Activated gamma-delta T cell (primary cell): ENCODE measurements around the gene CPA2.
"Not testable (repeated sequence)": the region's sequence is repeated elsewhere in the genome, so short reads cannot be mapped to it uniquely, and the experiment has no call there.

Source experiments
- DNase-seq: peaks from one replicate; lab custom pipeline; 2025; lab: John Stamatoyannopoulos, UW
- total RNA-seq, 2 donors: gene quantifications; one replicate each; lab custom pipeline; 2026; lab: John Stamatoyannopoulos, UW

CPA2 gene
- total RNA-seq = 0 reads per million in 2 donors

- no peak for DNase-seq
These were observed at the start of gene CPA2 for GRCh38 chr7:130266258-130266960. Gene CPA2 (plus strand): TSS chr7:130266863. CDS start chr7:130266882, 19 bp downstream.

- no peak for DNase-seq
These were observed 47.6 kb upstream of the CPA2 start for GRCh38 chr7:130218806-130219620.

- no peak for DNase-seq
These were observed 46.8 kb upstream of the CPA2 start for GRCh38 chr7:130219871-130220270.

- no peak for DNase-seq
These were observed 44.9 kb upstream of the CPA2 start for GRCh38 chr7:130221746-130222145.

- DNase-seq = no peak
These were observed 43.0 kb upstream of the CPA2 start for GRCh38 chr7:130223646-130224045.

GRCh38 chr7:130224210-130224609 lies 42.5 kb upstream of the CPA2 start:
- DNase-seq = no peak

GRCh38 chr7:130224923-130225322 lies 41.7 kb upstream of the CPA2 start:
- DNase-seq = not testable (repeated sequence)

- no peak for DNase-seq
These were observed 40.3 kb upstream of the CPA2 start for GRCh38 chr7:130226333-130226732.

GRCh38 chr7:130227883-130228575 lies 38.6 kb upstream of the CPA2 start:
- DNase-seq = no peak

- DNase-seq = no peak
These were observed 37.7 kb upstream of the CPA2 start for GRCh38 chr7:130228840-130229502.

GRCh38 chr7:130229981-130230380 lies 36.7 kb upstream of the CPA2 start:
- not testable (repeated sequence) for DNase-seq

GRCh38 chr7:130231792-130232191 lies 34.9 kb upstream of the CPA2 start:
- DNase-seq = no peak

- DNase-seq = no peak
These were observed 34.5 kb upstream of the CPA2 start for GRCh38 chr7:130232209-130232608.

- no peak for DNase-seq
These were observed 32.6 kb upstream of the CPA2 start for GRCh38 chr7:130234078-130234477.

GRCh38 chr7:130236361-130236760 lies 30.3 kb upstream of the CPA2 start:
- DNase-seq = not testable (repeated sequence)

- no peak for DNase-seq
These were observed 26.4 kb upstream of the CPA2 start for GRCh38 chr7:130240240-130240639.

GRCh38 chr7:130242198-130243014 lies 24.3 kb upstream of the CPA2 start:
- DNase-seq = no peak

GRCh38 chr7:130243486-130243885 lies 23.2 kb upstream of the CPA2 start:
- not testable (repeated sequence) for DNase-seq

- not testable (repeated sequence) for DNase-seq
These were observed 20.2 kb upstream of the CPA2 start for GRCh38 chr7:130246491-130246890.

- not testable (repeated sequence) for DNase-seq
These were observed 17.8 kb upstream of the CPA2 start for GRCh38 chr7:130248842-130249241.

- not testable (repeated sequence) for DNase-seq
These were observed 17.0 kb upstream of the CPA2 start for GRCh38 chr7:130249626-130250025.
